Liver (tissue), 3 donors: ENCODE data around the gene SON.

ENCODE experiments used
- EGR1 ChIP-seq, 2 donors: IDR thresholded peaks; 2 replicates each; pipeline ENCODE4 v1.6.1; 2016 to 2018; ENCODE audit warnings: antibody characterized with exemption in 2 of 2, low read depth in 2 of 2
- GABPA ChIP-seq, 2 donors: IDR thresholded peaks in 1 of 2; conservative IDR thresholded peaks in 1 of 2; 2 replicates each; pipeline ENCODE4 v1.6.1; 2016; ENCODE audit warnings: antibody characterized with exemption in 2 of 2, mild to moderate bottlenecking in 1 of 2, moderate library complexity in 1 of 2
- HNF4A ChIP-seq, 2 donors: conservative IDR thresholded peaks; 2 replicates each; pipeline ENCODE4 v1.6.1; 2016; ENCODE audit warnings: antibody characterized with exemption in 2 of 2, mild to moderate bottlenecking in 2 of 2
- JUND ChIP-seq, 2 donors: IDR thresholded peaks; 2 replicates each; pipeline ENCODE4 v1.6.1; 2016; ENCODE audit warnings: antibody characterized with exemption in 2 of 2
- NR2F2 ChIP-seq: IDR thresholded peaks from 2 replicates; pipeline ENCODE4 v1.6.1; 2016; ENCODE audit warnings: antibody characterized with exemption
- RAD21 ChIP-seq, 2 donors: IDR thresholded peaks; 2 replicates each; pipeline ENCODE4 v1.6.1; 2016; ENCODE audit warnings: antibody characterized with exemption in 2 of 2, mild to moderate bottlenecking in 2 of 2
- SP1 ChIP-seq: IDR thresholded peaks from 2 replicates; pipeline ENCODE4 v1.6.1; 2018; ENCODE audit warnings: antibody characterized with exemption, mild to moderate bottlenecking
- TAF1 ChIP-seq: conservative IDR thresholded peaks from 2 replicates; pipeline ENCODE4 v1.6.1; 2016; ENCODE audit warnings: antibody characterized with exemption, mild to moderate bottlenecking
- YY1 ChIP-seq: IDR thresholded peaks from 2 replicates; pipeline ENCODE4 v1.6.1; 2016; ENCODE audit warnings: antibody characterized with exemption, mild to moderate bottlenecking
- TF ChIP-seq, protein P1 (sequence below): fragments of 150-350 bp; IDR thresholded peaks from 2 replicates; pipeline ENCODE4 v1.5.1; 2017; ENCODE audit warnings: improper control_type of control experiment, low read depth, low read length; ENCODE audit not compliant: missing input control
- TF ChIP-seq, protein P2 (sequence below): IDR thresholded peaks from 2 replicates; pipeline ENCODE4 v1.6.1; 2016; ENCODE audit warnings: antibody characterized with exemption, mild to moderate bottlenecking
- TF ChIP-seq, protein P3 (sequence below): IDR thresholded peaks from 2 replicates; pipeline ENCODE4 v1.6.1; 2016; ENCODE audit warnings: antibody characterized with exemption
- TF ChIP-seq, protein P4 (sequence below): IDR thresholded peaks from 2 replicates; pipeline ENCODE4 v1.6.1; 2016; ENCODE audit warnings: antibody characterized with exemption
- donor health status: healthy.
- donor health status: healthy.

DNA sequence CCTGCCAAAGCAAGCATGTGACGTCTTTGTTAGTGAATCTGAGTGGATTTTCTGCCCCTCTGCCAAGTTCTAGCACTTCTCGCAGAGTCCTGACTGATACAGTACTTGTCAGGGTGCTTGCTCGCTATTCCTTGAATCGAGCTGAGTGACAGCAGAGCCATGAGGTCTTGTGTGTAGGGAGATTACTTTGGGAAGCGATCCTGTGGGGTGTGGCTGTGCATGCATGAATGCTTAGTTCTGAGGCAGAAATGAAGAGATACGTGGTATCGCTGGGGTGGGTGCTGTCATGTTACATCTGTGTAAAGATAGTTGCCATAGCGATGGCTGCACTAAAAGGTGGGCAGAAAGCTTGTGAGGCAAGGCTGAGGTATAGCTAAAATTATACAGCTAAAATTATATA, 32.0 kb upstream of the SON start:
- TF ChIP-seq, protein P1, sequence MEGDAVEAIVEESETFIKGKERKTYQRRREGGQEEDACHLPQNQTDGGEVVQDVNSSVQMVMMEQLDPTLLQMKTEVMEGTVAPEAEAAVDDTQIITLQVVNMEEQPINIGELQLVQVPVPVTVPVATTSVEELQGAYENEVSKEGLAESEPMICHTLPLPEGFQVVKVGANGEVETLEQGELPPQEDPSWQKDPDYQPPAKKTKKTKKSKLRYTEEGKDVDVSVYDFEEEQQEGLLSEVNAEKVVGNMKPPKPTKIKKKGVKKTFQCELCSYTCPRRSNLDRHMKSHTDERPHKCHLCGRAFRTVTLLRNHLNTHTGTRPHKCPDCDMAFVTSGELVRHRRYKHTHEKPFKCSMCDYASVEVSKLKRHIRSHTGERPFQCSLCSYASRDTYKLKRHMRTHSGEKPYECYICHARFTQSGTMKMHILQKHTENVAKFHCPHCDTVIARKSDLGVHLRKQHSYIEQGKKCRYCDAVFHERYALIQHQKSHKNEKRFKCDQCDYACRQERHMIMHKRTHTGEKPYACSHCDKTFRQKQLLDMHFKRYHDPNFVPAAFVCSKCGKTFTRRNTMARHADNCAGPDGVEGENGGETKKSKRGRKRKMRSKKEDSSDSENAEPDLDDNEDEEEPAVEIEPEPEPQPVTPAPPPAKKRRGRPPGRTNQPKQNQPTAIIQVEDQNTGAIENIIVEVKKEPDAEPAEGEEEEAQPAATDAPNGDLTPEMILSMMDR: no peak
- TF ChIP-seq, protein P2, sequence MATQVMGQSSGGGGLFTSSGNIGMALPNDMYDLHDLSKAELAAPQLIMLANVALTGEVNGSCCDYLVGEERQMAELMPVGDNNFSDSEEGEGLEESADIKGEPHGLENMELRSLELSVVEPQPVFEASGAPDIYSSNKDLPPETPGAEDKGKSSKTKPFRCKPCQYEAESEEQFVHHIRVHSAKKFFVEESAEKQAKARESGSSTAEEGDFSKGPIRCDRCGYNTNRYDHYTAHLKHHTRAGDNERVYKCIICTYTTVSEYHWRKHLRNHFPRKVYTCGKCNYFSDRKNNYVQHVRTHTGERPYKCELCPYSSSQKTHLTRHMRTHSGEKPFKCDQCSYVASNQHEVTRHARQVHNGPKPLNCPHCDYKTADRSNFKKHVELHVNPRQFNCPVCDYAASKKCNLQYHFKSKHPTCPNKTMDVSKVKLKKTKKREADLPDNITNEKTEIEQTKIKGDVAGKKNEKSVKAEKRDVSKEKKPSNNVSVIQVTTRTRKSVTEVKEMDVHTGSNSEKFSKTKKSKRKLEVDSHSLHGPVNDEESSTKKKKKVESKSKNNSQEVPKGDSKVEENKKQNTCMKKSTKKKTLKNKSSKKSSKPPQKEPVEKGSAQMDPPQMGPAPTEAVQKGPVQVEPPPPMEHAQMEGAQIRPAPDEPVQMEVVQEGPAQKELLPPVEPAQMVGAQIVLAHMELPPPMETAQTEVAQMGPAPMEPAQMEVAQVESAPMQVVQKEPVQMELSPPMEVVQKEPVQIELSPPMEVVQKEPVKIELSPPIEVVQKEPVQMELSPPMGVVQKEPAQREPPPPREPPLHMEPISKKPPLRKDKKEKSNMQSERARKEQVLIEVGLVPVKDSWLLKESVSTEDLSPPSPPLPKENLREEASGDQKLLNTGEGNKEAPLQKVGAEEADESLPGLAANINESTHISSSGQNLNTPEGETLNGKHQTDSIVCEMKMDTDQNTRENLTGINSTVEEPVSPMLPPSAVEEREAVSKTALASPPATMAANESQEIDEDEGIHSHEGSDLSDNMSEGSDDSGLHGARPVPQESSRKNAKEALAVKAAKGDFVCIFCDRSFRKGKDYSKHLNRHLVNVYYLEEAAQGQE: no peak
- no peak for TF ChIP-seq TAF1
- TF ChIP-seq HNF4A (conservative IDR thresholded peaks at IDR 0.05): no peak
- no peak for TF ChIP-seq SP1
- TF ChIP-seq YY1: no peak
- no peak for TF ChIP-seq EGR1 (IDR thresholded peaks at IDR 0.05; ENCODE audit: low read depth in 2 of 2)
- TF ChIP-seq NR2F2: no peak
- TF ChIP-seq, protein P3, sequence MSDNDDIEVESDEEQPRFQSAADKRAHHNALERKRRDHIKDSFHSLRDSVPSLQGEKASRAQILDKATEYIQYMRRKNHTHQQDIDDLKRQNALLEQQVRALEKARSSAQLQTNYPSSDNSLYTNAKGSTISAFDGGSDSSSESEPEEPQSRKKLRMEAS: no peak
- no peak for TF ChIP-seq GABPA (IDR thresholded peaks at IDR 0.05 in 1 of 2, conservative IDR thresholded peaks at IDR 0.05 in 1 of 2)
- no peak for TF ChIP-seq JUND (IDR thresholded peaks at IDR 0.05)
- TF ChIP-seq RAD21 (IDR thresholded peaks at IDR 0.05): no peak
- TF ChIP-seq, protein P4, sequence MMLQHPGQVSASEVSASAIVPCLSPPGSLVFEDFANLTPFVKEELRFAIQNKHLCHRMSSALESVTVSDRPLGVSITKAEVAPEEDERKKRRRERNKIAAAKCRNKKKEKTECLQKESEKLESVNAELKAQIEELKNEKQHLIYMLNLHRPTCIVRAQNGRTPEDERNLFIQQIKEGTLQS: no peak
